GM12878 (cell line): ENCODE data around the gene TMTC1. TPM values are rescaled to one million over a fixed set of nuclear protein-coding genes. Genes with fewer than 3 reads are reported as not detected.

Experiments used
- ATAC-seq: fragments of 200-7000 bp; cut with Tn5 transposase; 3 replicates; pipeline ENCODE4 v1.9.1; 2020; ENCODE audit warnings: mild to moderate bottlenecking, moderate library complexity
- BruUV-seq: library from RNA; stranded (reverse); fragments of 400-500 nt; replicated peaks from 2 replicates; lab custom pipeline; 2021; lab: Mats Ljungman, UMichigan
- CTCF ChIA-PET: fragments of 300-600 bp; sonication (Branson Sonifier 250); formaldehyde crosslinking; extraction: SDS; loops from one replicate; lab custom pipeline; 2021; ENCODE audit warnings: inconsistent platforms; lab: Yijun Ruan, JAX
- POLR2A ChIA-PET: fragments of 350-600 bp; formaldehyde crosslinking; extraction: SDS; loops from one replicate; lab custom pipeline; 2021; ENCODE audit warnings: inconsistent platforms; lab: Charles Lee
- RAD21 ChIA-PET: fragments of 300-600 bp; sonication (Branson Sonifier 250); formaldehyde crosslinking; loops from one replicate; lab custom pipeline; 2023; ENCODE audit warnings: antibody characterized with exemption; ENCODE audit not compliant: unreplicated experiment; lab: Charles Lee
- SMC1A ChIA-PET: fragments of 300-600 bp; sonication (Branson Sonifier 250); formaldehyde crosslinking; loops from one replicate; lab custom pipeline; 2023; ENCODE audit not compliant: unreplicated experiment, uncharacterized antibody; lab: Charles Lee
- DNase-seq: peaks from one replicate; pipeline ENCODE4 v3.0.0-alpha.2; 2011; ENCODE audit warnings: low read depth, low spot score
- FAIRE-seq: peaks from 3 replicates; lab custom pipeline; 2011; peaks lifted over from hg19 to GRCh38; lab: Jason Lieb, UNC
- H2AFZ ChIP-seq: 2 replicates; pipeline ENCODE4 v1.6.0; 2011; ENCODE audit warnings: low read depth, low read length, control low read depth; ENCODE audit not compliant: control insufficient read depth
- H3K27ac ChIP-seq: 2 replicates; pipeline ENCODE4 v1.5.1; 2011; ENCODE audit warnings: control low read depth; ENCODE audit not compliant: control insufficient read depth, insufficient read depth
- H3K27me3 ChIP-seq, 2 experiments: replicated peaks in 1 of 2; 2 replicates each; pipeline versions ENCODE4 v1.6.0 to v1.6.1; 2011; ENCODE audit warnings: low read length in 1 of 2; ENCODE audit not compliant: control insufficient read depth in 2 of 2, insufficient read depth in 2 of 2
- H3K36me3 ChIP-seq, 2 experiments: 2 replicates each; pipeline ENCODE4 v1.5.1; 2011; ENCODE audit warnings: low read length in 1 of 2; ENCODE audit not compliant: control insufficient read depth in 2 of 2, insufficient read depth in 2 of 2
- H3K4me1 ChIP-seq: 2 replicates; pipeline ENCODE4 v1.6.1; 2011; ENCODE audit warnings: mild to moderate bottlenecking, low read length, moderate library complexity, mixed read lengths; ENCODE audit not compliant: control insufficient read depth, insufficient read depth
- H3K4me2 ChIP-seq: 2 replicates; pipeline ENCODE4 v1.6.0; 2011; ENCODE audit warnings: control low read depth; ENCODE audit not compliant: control insufficient read depth, insufficient read depth
- H3K4me3 ChIP-seq: fragments of 200-600 bp; sonication (generic); 2 replicates; pipeline ENCODE4 v1.5.1; 2016
- H3K79me2 ChIP-seq: 2 replicates; pipeline ENCODE4 v1.6.0; 2011; ENCODE audit warnings: low read length; ENCODE audit not compliant: control insufficient read depth, insufficient read depth
- H3K9ac ChIP-seq: 2 replicates; pipeline ENCODE4 v1.8.0; 2011; ENCODE audit warnings: low read length, control low read depth, mixed read lengths; ENCODE audit not compliant: control insufficient read depth, insufficient read depth
- H3K9me3 ChIP-seq: replicated peaks from 3 replicates; pipeline ENCODE4 v1.5.1; 2011; ENCODE audit warnings: mild to moderate bottlenecking, low read length; ENCODE audit not compliant: control insufficient read depth, insufficient read depth
- H4K20me1 ChIP-seq: 2 replicates; pipeline ENCODE4 v1.6.0; 2011; ENCODE audit not compliant: control insufficient read depth, insufficient read depth
- ATF3 ChIP-seq: IDR thresholded peaks from 2 replicates; pipeline ENCODE4 v1.6.1; 2011; ENCODE audit warnings: low read depth, mild to moderate bottlenecking, low read length, moderate library complexity, borderline replicate concordance; ENCODE audit errors: extremely low read depth
- BCL11A ChIP-seq: IDR thresholded peaks from 2 replicates; pipeline ENCODE4 v1.6.1; 2011; ENCODE audit warnings: low read depth, low read length
- BHLHE40 ChIP-seq, 2 experiments: fragments of 450-650 bp in 1 of 2; IDR thresholded peaks; 2 replicates each; pipeline ENCODE4 v1.6.1; 2011 to 2017; ENCODE audit warnings: low read depth in 2 of 2, borderline replicate concordance in 1 of 2, improper control_type of control experiment in 1 of 2, low read length in 1 of 2, mild to moderate bottlenecking in 1 of 2
- CTCF ChIP-seq, 3 experiments: IDR thresholded peaks in 2 of 3; conservative IDR thresholded peaks in 1 of 3; 2 replicates each; pipeline ENCODE4 v1.5.1; 2011; ENCODE audit warnings: low read depth in 3 of 3, low read length in 3 of 3, mild to moderate bottlenecking in 3 of 3, control low read depth in 2 of 3, moderate library complexity in 2 of 3, inconsistent platforms in 1 of 3, mixed read lengths in 1 of 3; ENCODE audit not compliant: control insufficient read depth in 2 of 3, insufficient read depth in 1 of 3; ENCODE audit errors: extremely low read depth in 1 of 3
- IRF5 ChIP-seq: fragments of 450-650 bp; IDR thresholded peaks from 2 replicates; pipeline ENCODE4 v1.6.1; 2017; ENCODE audit warnings: borderline replicate concordance
- NR2C1 ChIP-seq: fragments of 450-650 bp; IDR thresholded peaks from 2 replicates; pipeline ENCODE4 v1.6.1; 2017; ENCODE audit warnings: antibody characterized with exemption, mild to moderate bottlenecking, moderate library complexity
- PAX5 ChIP-seq: IDR thresholded peaks from 2 replicates; pipeline ENCODE4 v1.6.1; 2011; ENCODE audit warnings: low read depth, low read length, borderline replicate concordance
- SP1 ChIP-seq: IDR thresholded peaks from one replicate; pipeline ENCODE4 v1.6.1; 2011; ENCODE audit warnings: low read depth, low read length
- TAF1 ChIP-seq: IDR thresholded peaks from 2 replicates; pipeline ENCODE4 v1.6.1; 2011; ENCODE audit warnings: mild to moderate bottlenecking, low read depth, low read length, borderline replicate concordance
- in situ Hi-C: fragments of 300-500 bp; cut with MboI; formaldehyde crosslinking; loops from 9 replicates; pipeline ENCODE4 v1.14.3; 2018; ENCODE audit warnings: mixed read lengths
- intact Hi-C: fragments of 100-400 bp; cut with micrococcal nuclease; formaldehyde crosslinking; loops from one replicate; pipeline ENCODE4 v1.14.2; 2022; ENCODE audit not compliant: unreplicated experiment
- polyA plus RNA-seq, 11 experiments: library from polyadenylated mRNA; depleted of rRNA in 4 of 11; unstranded in 6 of 11; stranded (reverse) in 5 of 11; fragments of >200 nt; fragmentation: Nextera tagmentation in 4 of 11; fragmentation: Illumina TruSeq in 1 of 11; extraction: Ambion mirVana in 4 of 11; extraction: Trizol in 1 of 11; gene quantifications; 1 replicate in 1 of 11; 2 replicates in 10 of 11; pipeline versions ENCODE4 v1.2.1 to v1.2.3, GENCODE V29; 2011 to 2016; ENCODE audit warnings: inconsistent platforms in 2 of 11, missing spikeins in 2 of 11, low read depth in 1 of 11
- total RNA-seq, 4 experiments: library from RNA; depleted of rRNA in 3 of 4; stranded (reverse); fragments of >200 nt in 3 of 4; fragmentation: Illumina TruSeq in 1 of 4; extraction: Trizol in 1 of 4; gene quantifications; 2 replicates each; pipeline versions ENCODE4 v1.2.1 to v1.2.3, GENCODE V29; 2013 to 2021

TMTC1 gene
- total and polyA plus RNA-seq, 10 of the 15 experiments (the other 5 are each of a cell fraction or from before 2014, with no cell fraction given) = 0.10 to 20.9 (median 0.57) TPM

GRCh38 chr12:29717540-29718100, 66.1 kb downstream of the TMTC1 start (continued):
- TF ChIP-seq ATF3 = no peak
- TF ChIP-seq BHLHE40 (IDR thresholded peaks at IDR 0.05; ENCODE audit: borderline replicate concordance in 1 of 2, low read depth in 2 of 2, low read length in 1 of 2) = 0 out of 4 replicates have a peak, but pooled peaks of 1 of the 2 experiments have one; percentile 6
- no peak for TF ChIP-seq IRF5
- TF ChIP-seq BCL11A = no peak

- H3K4me2 ChIP-seq = no peak overlapping the region
- H3K79me2 ChIP-seq = no peaks in the 10 kb centered on the region
- intact Hi-C loops = no loop called here
- in situ Hi-C loops = no loop called here
- no peaks in the 10 kb centered on the region for H4K20me1 ChIP-seq
- H3K4me3 ChIP-seq = no peak overlapping the region
- no peak for FAIRE-seq
- no peak for DNase-seq
- TF ChIP-seq PAX5 (no peak), NR2C1 (no peak), TAF1 (no peak), BHLHE40 (IDR thresholded peaks at IDR 0.05; ENCODE audit: borderline replicate concordance in 1 of 2, low read depth in 2 of 2, low read length in 1 of 2) (no peak), SP1 (no peak), CTCF (IDR thresholded peaks at IDR 0.05 in 2 of 3, conservative IDR thresholded peaks at IDR 0.05 in 1 of 3; ENCODE audit: control insufficient read depth in 2 of 3, extremely low read depth in 1 of 3, insufficient read depth in 1 of 3, low read depth in 3 of 3, low read length in 3 of 3) (no peak)
- POLR2A ChIA-PET = interaction anchor here (0.6 kb wide), 1 partner anchor 9 kb away, joined by 3 read pairs; no protein-coding TSS in a partner anchor
- no peaks in the 10 kb centered on the region for H3K27me3 ChIP-seq
- ATAC-seq = no peak
- RAD21 ChIA-PET = no interaction called here
- no peak overlapping the region for H2AFZ ChIP-seq
- no peaks in the 10 kb centered on the region for H3K4me1 ChIP-seq
- no peaks in the 10 kb centered on the region for H3K36me3 ChIP-seq
- SMC1A ChIA-PET = interaction anchor here (1.8 kb wide), 1 partner anchor 14 kb away, joined by 5 read pairs; no protein-coding TSS in a partner anchor
- H3K9me3 ChIP-seq = no peaks in the 10 kb centered on the region
- no peak overlapping the region for H3K27ac ChIP-seq
- CTCF ChIA-PET = no interaction called here
- no TSS peak for BruUV-seq
- H3K9ac ChIP-seq = no peak overlapping the region
Measured at GRCh38 chr12:29714966-29715365, 68.8 kb downstream of the TMTC1 start.
